IPS-18a (cell line): ENCODE measurements around the gene INPP5D.
"Not testable (repeated sequence)": the region's sequence is repeated elsewhere in the genome, so short reads cannot be mapped to it uniquely, and the experiment has no call there.

Experiments
- H3K27ac ChIP-seq: one replicate; pipeline ENCODE4 v1.5.1; 2013; ENCODE audit warnings: low read length
- H3K27me3 ChIP-seq: one replicate; pipeline ENCODE4 v1.6.1; 2013; ENCODE audit warnings: mild to moderate bottlenecking, low read length; ENCODE audit not compliant: control insufficient read depth, insufficient read depth
- H3K36me3 ChIP-seq: one replicate; pipeline ENCODE4 v1.6.1; 2013; ENCODE audit warnings: low read depth, low read length; ENCODE audit not compliant: control insufficient read depth
- H3K4me1 ChIP-seq: one replicate; pipeline ENCODE4 v1.6.1; 2013; ENCODE audit warnings: low read depth, low read length; ENCODE audit not compliant: control insufficient read depth
- H3K4me3 ChIP-seq: one replicate; pipeline ENCODE4 v1.5.1; 2013; ENCODE audit warnings: low read length
- H3K9ac ChIP-seq: one replicate; pipeline ENCODE4 v1.6.1; 2013; ENCODE audit warnings: mild to moderate bottlenecking, low read length, moderate library complexity
- H3K9me3 ChIP-seq: one replicate; pipeline ENCODE4 v1.6.1; 2013; ENCODE audit warnings: low read depth, low read length; ENCODE audit not compliant: control insufficient read depth

INPP5D gene

GRCh38 chr2:233179848-233180366 lies 119.8 kb downstream of the INPP5D start:
- Histone ChIP-seq H3K27me3 (no peaks in the 10 kb centered on the region), H3K4me1 (no peaks in the 10 kb centered on the region), H3K27ac (no peak overlapping the region), H3K4me3 (no peak overlapping the region), H3K36me3 (no peaks in the 10 kb centered on the region), H3K9ac (no peak overlapping the region), H3K9me3 (no peaks in the 10 kb centered on the region)

- Histone ChIP-seq H3K27ac (no peak overlapping the region), H3K4me1 (no peaks in the 10 kb centered on the region), H3K9ac (no peak overlapping the region), H3K27me3 (no peaks in the 10 kb centered on the region), H3K9me3 (no peaks in the 10 kb centered on the region), H3K36me3 (peaks cover 4% of the 10 kb centered on the region), H3K4me3 (no peak overlapping the region)
Observed at GRCh38 chr2:233183869-233184418, 123.8 kb downstream of the INPP5D start.

GRCh38 chr2:233184669-233185068 lies 124.5 kb downstream of the INPP5D start:
- Histone ChIP-seq H3K9me3 (no peaks in the 10 kb centered on the region), H3K4me3 (no peak overlapping the region), H3K27ac (no peak overlapping the region), H3K36me3 (peaks cover 4% of the 10 kb centered on the region), H3K4me1 (no peaks in the 10 kb centered on the region), H3K27me3 (no peaks in the 10 kb centered on the region), H3K9ac (no peak overlapping the region)

- no peaks in the 10 kb centered on the region for H3K9me3 ChIP-seq
- H3K27me3 ChIP-seq, result no peaks in the 10 kb centered on the region
- H3K4me3 ChIP-seq, result no peak overlapping the region
- H3K4me1 ChIP-seq, result no peaks in the 10 kb centered on the region
- H3K9ac ChIP-seq, result no peak overlapping the region
- H3K27ac ChIP-seq, result no peak overlapping the region
- H3K36me3 ChIP-seq, result peaks cover 4% of the 10 kb centered on the region
Observed at GRCh38 chr2:233185330-233185729, 125.2 kb downstream of the INPP5D start.

- Histone ChIP-seq H3K9ac (no peak overlapping the region), H3K9me3 (no peaks in the 10 kb centered on the region), H3K27ac (no peak overlapping the region), H3K4me3 (no peak overlapping the region), H3K4me1 (no peaks in the 10 kb centered on the region), H3K36me3 (peaks cover 4% of the 10 kb centered on the region), H3K27me3 (no peaks in the 10 kb centered on the region)
Observed at GRCh38 chr2:233185963-233186362, 125.8 kb downstream of the INPP5D start.

GRCh38 chr2:233186851-233187250 lies 126.7 kb downstream of the INPP5D start:
- Histone ChIP-seq H3K36me3 (peaks cover 4% of the 10 kb centered on the region), H3K4me3 (no peak overlapping the region), H3K27ac (no peak overlapping the region), H3K27me3 (no peaks in the 10 kb centered on the region), H3K4me1 (no peaks in the 10 kb centered on the region), H3K9me3 (no peaks in the 10 kb centered on the region), H3K9ac (no peak overlapping the region)

GRCh38 chr2:233189025-233189424 lies 128.9 kb downstream of the INPP5D start:
- H3K27me3 ChIP-seq, result no peaks in the 10 kb centered on the region
- no peaks in the 10 kb centered on the region for H3K9me3 ChIP-seq
- H3K4me1 ChIP-seq, result no peaks in the 10 kb centered on the region
- no peak overlapping the region for H3K9ac ChIP-seq
- H3K36me3 ChIP-seq, result peaks cover 4% of the 10 kb centered on the region
- no peak overlapping the region for H3K27ac ChIP-seq
- H3K4me3 ChIP-seq, result no peak overlapping the region

- not testable (repeated sequence) for H3K9me3 ChIP-seq, H3K4me3 ChIP-seq, H3K4me1 ChIP-seq, H3K9ac ChIP-seq, H3K27ac ChIP-seq, H3K36me3 ChIP-seq, H3K27me3 ChIP-seq
Observed at GRCh38 chr2:233191016-233191415, 130.9 kb downstream of the INPP5D start.

- H3K9ac ChIP-seq, result no peak overlapping the region
- H3K27me3 ChIP-seq, result no peaks in the 10 kb centered on the region
- no peak overlapping the region for H3K27ac ChIP-seq
- H3K36me3 ChIP-seq, result no peaks in the 10 kb centered on the region
- H3K4me1 ChIP-seq, result no peaks in the 10 kb centered on the region
- no peaks in the 10 kb centered on the region for H3K9me3 ChIP-seq
- H3K4me3 ChIP-seq, result no peak overlapping the region
Observed at GRCh38 chr2:233193738-233194137, 133.6 kb downstream of the INPP5D start.

GRCh38 chr2:233195027-233195426 lies 134.9 kb downstream of the INPP5D start:
- Histone ChIP-seq H3K9me3 (no peaks in the 10 kb centered on the region), H3K27ac (no peak overlapping the region), H3K4me1 (no peaks in the 10 kb centered on the region), H3K9ac (no peak overlapping the region), H3K36me3 (no peaks in the 10 kb centered on the region), H3K4me3 (no peak overlapping the region), H3K27me3 (no peaks in the 10 kb centered on the region)

GRCh38 chr2:233197022-233197421 lies 136.9 kb downstream of the INPP5D start:
- peaks cover 4% of the 10 kb centered on the region for H3K4me1 ChIP-seq
- no peak overlapping the region for H3K4me3 ChIP-seq
- H3K9ac ChIP-seq, result no peak overlapping the region
- peaks cover 4% of the 10 kb centered on the region for H3K27me3 ChIP-seq
- no peak overlapping the region for H3K27ac ChIP-seq
- H3K36me3 ChIP-seq, result no peaks in the 10 kb centered on the region
- no peaks in the 10 kb centered on the region for H3K9me3 ChIP-seq

- Histone ChIP-seq H3K27me3 (peaks cover 11% of the 10 kb centered on the region), H3K9ac (no peak overlapping the region), H3K4me3 (no peak overlapping the region), H3K4me1 (peaks cover 4% of the 10 kb centered on the region), H3K36me3 (no peaks in the 10 kb centered on the region), H3K27ac (no peak overlapping the region), H3K9me3 (no peaks in the 10 kb centered on the region)
Observed at GRCh38 chr2:233198026-233198425, 137.9 kb downstream of the INPP5D start.
